Mesendoderm (in vitro differentiated cells): ENCODE results near the gene NAAA. TPM values are rescaled to one million over a fixed set of nuclear protein-coding genes. Genes with fewer than 3 reads are reported as not detected.
A peak's percentile ranks its signal among the peaks of the same experiment; 100 is the strongest.

Experiments
- DNase-seq: peaks from one replicate; pipeline ENCODE4 v3.0.0; 2013
- H2AK5ac ChIP-seq: 2 replicates; pipeline ENCODE4 v1.6.1; 2013; ENCODE audit warnings: low read length, inconsistent platforms
- H2BK120ac ChIP-seq: 2 replicates; pipeline ENCODE4 v1.6.1; 2013; ENCODE audit warnings: low read depth, mild to moderate bottlenecking, low read length, moderate library complexity, mixed read lengths
- H2BK15ac ChIP-seq: replicated peaks from 2 replicates; pipeline ENCODE4 v1.6.1; 2013; ENCODE audit warnings: low read depth, mild to moderate bottlenecking, moderate library complexity
- H2BK5ac ChIP-seq: 2 replicates; pipeline ENCODE4 v1.6.1; 2013; ENCODE audit warnings: low read length, inconsistent platforms
- H3K18ac ChIP-seq: 2 replicates; pipeline ENCODE4 v1.6.1; 2013; ENCODE audit warnings: mild to moderate bottlenecking, low read length, mixed read lengths
- H3K23ac ChIP-seq: one replicate; pipeline ENCODE4 v1.6.1; 2013; ENCODE audit warnings: low read length
- H3K27ac ChIP-seq: 2 replicates; pipeline ENCODE4 v1.5.1; 2013; ENCODE audit warnings: low read depth, mild to moderate bottlenecking, inconsistent platforms, low read length, moderate library complexity
- H3K27me3 ChIP-seq: 2 replicates; pipeline ENCODE4 v1.6.1; 2013; ENCODE audit warnings: low read length, control low read depth, mild to moderate bottlenecking, inconsistent platforms; ENCODE audit not compliant: insufficient read depth, poor library complexity
- H3K36me3 ChIP-seq: 2 replicates; pipeline ENCODE4 v1.6.1; 2013; ENCODE audit warnings: low read length, inconsistent platforms; ENCODE audit not compliant: control insufficient read depth, insufficient read depth
- H3K4ac ChIP-seq: one replicate; pipeline ENCODE4 v1.6.1; 2013; ENCODE audit warnings: low read depth, mild to moderate bottlenecking, low read length, moderate library complexity
- H3K4me1 ChIP-seq: 2 replicates; pipeline ENCODE4 v1.6.1; 2013; ENCODE audit warnings: low read depth, low read length, inconsistent platforms; ENCODE audit not compliant: control insufficient read depth
- H3K4me2 ChIP-seq: 2 replicates; pipeline ENCODE4 v1.6.1; 2013; ENCODE audit warnings: low read length
- H3K4me3 ChIP-seq: 2 replicates; pipeline ENCODE4 v1.5.1; 2013; ENCODE audit warnings: mild to moderate bottlenecking, low read length
- H3K56ac ChIP-seq: one replicate; pipeline ENCODE4 v1.6.1; 2013; ENCODE audit warnings: low read length
- H3K79me1 ChIP-seq: 2 replicates; pipeline ENCODE4 v1.6.1; 2013; ENCODE audit warnings: low read length, inconsistent platforms
- H3K79me2 ChIP-seq: 2 replicates; pipeline ENCODE4 v1.6.1; 2013; ENCODE audit warnings: mild to moderate bottlenecking, low read length; ENCODE audit not compliant: control insufficient read depth, insufficient read depth
- H3K9ac ChIP-seq: 2 replicates; pipeline ENCODE4 v1.6.1; 2013; ENCODE audit warnings: low read length, inconsistent platforms
- H4K5ac ChIP-seq: one replicate; pipeline ENCODE4 v1.6.1; 2013; ENCODE audit warnings: low read length
- H4K8ac ChIP-seq: one replicate; pipeline ENCODE4 v1.6.1; 2013; ENCODE audit warnings: low read depth, mild to moderate bottlenecking, control low read depth, low read length, moderate library complexity
- WGBS: extraction: QIAGEN DNeasy Blood & Tissue Kit; methylation state at CpG from one replicate; pipeline ENCODE4 v1.1.7; 2013; ENCODE audit warnings: low lambda C conversion rate, missing lambda C conversion rate; ENCODE audit not compliant: insufficient coverage; ENCODE audit errors: extremely low coverage; 5-methylcytosine and 5-hydroxymethylcytosine counted together
- polyA plus RNA-seq, 2 experiments: library from polyadenylated mRNA; stranded (reverse); fragments of 200-250 nt; gene quantifications; one replicate each; pipeline ENCODE4 v1.2.3, GENCODE V29; 2013

The NAAA gene
- 5.7 TPM for polyA plus RNA-seq (2013, experiment 1 of 2)
- 5.8 TPM for polyA plus RNA-seq (2013, experiment 2 of 2)

DNA sequence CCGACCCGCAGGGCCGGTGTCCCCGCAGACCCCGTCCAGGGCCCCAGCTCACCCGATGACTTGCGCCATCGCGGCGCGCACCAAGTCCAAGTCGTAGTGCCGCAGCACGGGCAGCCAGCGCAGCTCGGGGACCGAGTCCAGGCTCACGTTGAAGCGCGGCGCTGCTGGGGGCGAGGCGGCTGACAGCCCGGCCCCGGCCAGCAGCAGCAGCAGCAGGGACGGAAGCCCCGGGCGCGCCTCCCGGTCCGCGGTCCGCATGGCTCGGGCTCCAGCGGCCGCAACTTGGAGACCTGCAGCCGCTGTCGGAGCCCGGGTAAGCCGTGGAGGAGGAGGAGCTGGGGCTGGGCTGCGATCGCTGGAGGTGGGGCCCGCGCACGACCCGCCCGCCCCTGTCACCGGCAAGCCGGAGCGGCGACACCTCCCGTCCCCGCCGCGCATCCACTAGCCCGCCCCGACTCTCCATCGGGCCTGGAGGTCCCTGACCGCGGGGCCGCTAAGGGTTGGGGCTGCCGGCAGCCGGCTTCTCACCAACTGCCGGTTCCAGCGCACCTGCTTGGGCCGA lies at the start of gene NAAA:
NAAA (minus strand) TSS at position 322 of the 562 bp plus-strand sequence; CDS start at position 258, 64 bp downstream.
- Histone ChIP-seq H3K27ac (no peak within 1 kb of the TSS), H3K18ac (no peak within 1 kb of the TSS), H3K4me2 (peak within 1 kb of the TSS; percentile 94), H3K56ac (peak within 1 kb of the TSS; percentile 89), H3K4ac (no peak within 1 kb of the TSS), H4K8ac (no peak within 1 kb of the TSS), H4K5ac (no peak within 1 kb of the TSS), H3K4me3 (peak within 1 kb of the TSS; percentile 75), H3K79me1 (no peaks in the 10 kb centered on the region), H3K27me3 (no peaks in the 10 kb centered on the region), H3K79me2 (no peaks in the 10 kb centered on the region), H2BK5ac (no peak within 1 kb of the TSS), H3K9ac (peak within 1 kb of the TSS; percentile 79), H2BK120ac (no peak within 1 kb of the TSS), H3K36me3 (no peaks in the 10 kb centered on the region), H3K4me1 (no peaks in the 10 kb centered on the region), H2BK15ac (no peak within 1 kb of the TSS), H3K23ac (peak within 1 kb of the TSS; percentile 94), H2AK5ac (no peak within 1 kb of the TSS)
- no CpG with 5 or more reads among the region's 66 CpGs for WGBS
- DNase-seq: peak; percentile 95

DNA sequence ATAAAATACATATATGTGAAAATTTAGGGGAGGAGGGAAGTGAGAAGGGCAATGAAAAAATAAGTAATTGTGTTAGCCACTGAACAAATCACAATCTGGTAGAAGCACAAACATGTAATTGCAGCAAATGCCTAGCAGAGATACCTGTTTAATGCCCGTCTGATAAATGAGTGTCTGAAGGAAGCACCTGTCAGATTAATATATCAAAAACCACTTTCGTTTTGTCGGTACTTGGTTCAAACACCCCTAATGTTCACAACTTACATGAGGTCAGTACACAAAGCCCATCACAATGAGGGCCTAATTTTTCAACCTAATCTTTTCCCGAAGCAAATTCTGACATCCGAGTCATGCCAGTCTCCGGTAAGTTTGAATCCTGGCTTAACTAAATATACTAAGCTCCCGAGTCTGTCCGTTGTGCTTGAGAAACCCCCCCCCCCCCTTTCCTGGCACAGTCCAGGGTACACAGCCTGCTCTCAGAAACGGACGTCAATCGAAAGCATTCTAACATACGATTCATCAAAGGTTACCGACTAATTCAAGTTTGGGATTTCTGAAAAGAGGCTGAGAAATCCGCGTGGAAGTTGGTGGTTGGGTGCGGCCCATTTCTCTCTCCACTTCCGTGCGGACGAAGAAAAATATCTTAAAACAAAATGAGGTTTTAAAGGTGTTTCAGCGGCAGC lies 49.2 kb upstream of the NAAA start:
- Histone ChIP-seq H2BK5ac (no peak overlapping the region), H3K79me2 (peaks cover 50% of the 10 kb centered on the region), H3K79me1 (peaks cover 20% of the 10 kb centered on the region), H4K8ac (no peak overlapping the region), H2BK120ac (no peak overlapping the region), H3K4me2 (peak overlapping the region; percentile 60), H3K23ac (no peak overlapping the region), H3K9ac (peak overlapping the region; percentile 90), H3K4ac (no peak overlapping the region), H3K27ac (no peak overlapping the region), H3K27me3 (no peaks in the 10 kb centered on the region), H2BK15ac (no peak overlapping the region), H4K5ac (no peak overlapping the region), H2AK5ac (no peak overlapping the region), H3K56ac (peak overlapping the region; percentile 93), H3K4me1 (peaks cover 2% of the 10 kb centered on the region), H3K18ac (peak overlapping the region; percentile 16), H3K36me3 (no peaks in the 10 kb centered on the region), H3K4me3 (peak overlapping the region; percentile 71)
- no CpG with 5 or more reads among the region's 20 CpGs for WGBS
- no peak for DNase-seq

DNA sequence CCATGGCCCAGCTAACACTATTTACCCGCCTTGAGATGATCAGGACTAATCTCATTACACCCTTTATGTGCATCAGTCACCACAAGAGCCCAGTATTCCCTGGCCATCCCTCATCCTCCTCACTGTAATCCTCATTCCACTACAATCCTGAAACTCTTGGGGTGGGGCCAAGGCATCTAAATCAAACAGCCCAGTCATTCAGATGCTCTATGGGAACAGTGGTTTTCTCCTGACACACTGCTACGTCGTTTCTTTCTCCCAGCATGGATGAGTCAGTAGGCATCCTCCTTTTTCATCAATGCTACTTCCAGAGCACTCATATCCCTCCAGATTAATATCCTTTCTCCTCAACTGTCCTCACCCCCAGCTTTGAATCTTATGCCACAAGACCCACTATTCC lies 44.3 kb upstream of the NAAA start:
- no peak overlapping the region for H3K4me3 ChIP-seq
- peaks cover 56% of the 10 kb centered on the region for H3K79me2 ChIP-seq
- no peak overlapping the region for H3K23ac ChIP-seq
- peaks cover 2% of the 10 kb centered on the region for H3K4me1 ChIP-seq
- no peak overlapping the region for H4K8ac ChIP-seq
- DNase-seq: no peak
- no peak overlapping the region for H2AK5ac ChIP-seq
- H3K56ac ChIP-seq: no peak overlapping the region
- H3K4me2 ChIP-seq: no peak overlapping the region
- H3K4ac ChIP-seq: no peak overlapping the region
- peaks cover 24% of the 10 kb centered on the region for H3K79me1 ChIP-seq
- no peak overlapping the region for H4K5ac ChIP-seq
- H3K27me3 ChIP-seq: no peaks in the 10 kb centered on the region
- no peak overlapping the region for H2BK120ac ChIP-seq
- no peak overlapping the region for H2BK15ac ChIP-seq
- no peak overlapping the region for H3K18ac ChIP-seq
- H3K9ac ChIP-seq: no peak overlapping the region
- no peak overlapping the region for H3K27ac ChIP-seq
- H2BK5ac ChIP-seq: no peak overlapping the region
- no CpG with 5 or more reads among the region's 3 CpGs for WGBS
- H3K36me3 ChIP-seq: no peaks in the 10 kb centered on the region

DNA sequence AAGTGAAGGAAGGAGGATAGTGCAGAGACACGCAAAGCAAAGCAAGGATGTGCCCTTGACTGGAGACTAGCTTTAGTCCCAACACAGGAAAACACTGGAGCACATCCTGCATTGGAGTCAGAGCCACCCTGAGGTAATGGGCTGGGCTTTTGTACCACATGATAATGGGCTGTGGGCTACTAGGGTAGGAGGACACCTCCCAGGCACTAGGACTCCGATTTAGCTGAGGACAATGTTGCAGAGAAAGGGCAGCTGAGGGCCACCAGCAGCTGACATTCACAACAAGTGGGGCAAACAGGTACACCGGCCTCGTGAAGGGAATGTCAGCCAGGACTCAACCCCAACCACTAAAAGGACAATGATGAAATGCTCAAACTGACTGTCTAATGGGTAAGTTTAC lies 39.8 kb upstream of the NAAA start:
- Histone ChIP-seq H2BK120ac (no peak overlapping the region), H3K36me3 (peaks cover 7% of the 10 kb centered on the region), H2AK5ac (no peak overlapping the region), H3K4me1 (no peaks in the 10 kb centered on the region), H3K56ac (no peak overlapping the region), H4K5ac (no peak overlapping the region), H2BK15ac (no peak overlapping the region), H2BK5ac (no peak overlapping the region), H3K27me3 (no peaks in the 10 kb centered on the region), H3K4me3 (no peak overlapping the region), H3K18ac (no peak overlapping the region), H3K9ac (no peak overlapping the region), H3K27ac (no peak overlapping the region), H3K4me2 (no peak overlapping the region), H4K8ac (no peak overlapping the region), H3K23ac (no peak overlapping the region), H3K79me2 (peaks cover 17% of the 10 kb centered on the region), H3K4ac (no peak overlapping the region), H3K79me1 (peaks cover 12% of the 10 kb centered on the region)
- DNase-seq: no peak
- no CpG with 5 or more reads among the region's 4 CpGs for WGBS

DNA sequence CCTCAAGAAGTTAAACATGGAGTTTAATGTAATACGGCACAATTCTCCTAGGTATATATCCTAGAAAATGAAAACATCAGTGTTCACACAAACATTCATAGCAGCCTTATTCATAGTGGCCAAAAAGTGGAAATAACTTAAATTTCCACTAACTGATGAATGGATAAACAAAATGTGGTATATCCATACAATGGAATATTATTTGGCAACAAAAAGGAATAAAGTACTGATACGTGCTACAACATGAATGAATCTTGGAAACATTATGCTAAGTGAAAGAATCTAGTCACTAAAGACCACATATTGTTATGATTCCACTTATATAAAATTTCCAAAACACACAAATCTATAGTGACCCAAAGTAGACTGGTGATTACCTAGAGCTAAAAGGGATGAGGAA lies 35.4 kb upstream of the NAAA start:
- no peak overlapping the region for H2BK15ac ChIP-seq
- no peak overlapping the region for H3K56ac ChIP-seq
- H3K79me2 ChIP-seq: no peaks in the 10 kb centered on the region
- no peak overlapping the region for H3K27ac ChIP-seq
- H3K79me1 ChIP-seq: peaks cover 2% of the 10 kb centered on the region
- no peak overlapping the region for H2AK5ac ChIP-seq
- no peak overlapping the region for H3K18ac ChIP-seq
- peaks cover 10% of the 10 kb centered on the region for H3K36me3 ChIP-seq
- no peak overlapping the region for H2BK5ac ChIP-seq
- H3K23ac ChIP-seq: no peak overlapping the region
- no peak for DNase-seq
- WGBS: no CpG with 5 or more reads among the region's 2 CpGs
- H3K4me1 ChIP-seq: no peaks in the 10 kb centered on the region
- H3K4ac ChIP-seq: no peak overlapping the region
- H3K9ac ChIP-seq: no peak overlapping the region
- no peaks in the 10 kb centered on the region for H3K27me3 ChIP-seq
- H3K4me3 ChIP-seq: no peak overlapping the region
- no peak overlapping the region for H2BK120ac ChIP-seq
- H4K5ac ChIP-seq: no peak overlapping the region
- no peak overlapping the region for H3K4me2 ChIP-seq
- H4K8ac ChIP-seq: no peak overlapping the region

DNA sequence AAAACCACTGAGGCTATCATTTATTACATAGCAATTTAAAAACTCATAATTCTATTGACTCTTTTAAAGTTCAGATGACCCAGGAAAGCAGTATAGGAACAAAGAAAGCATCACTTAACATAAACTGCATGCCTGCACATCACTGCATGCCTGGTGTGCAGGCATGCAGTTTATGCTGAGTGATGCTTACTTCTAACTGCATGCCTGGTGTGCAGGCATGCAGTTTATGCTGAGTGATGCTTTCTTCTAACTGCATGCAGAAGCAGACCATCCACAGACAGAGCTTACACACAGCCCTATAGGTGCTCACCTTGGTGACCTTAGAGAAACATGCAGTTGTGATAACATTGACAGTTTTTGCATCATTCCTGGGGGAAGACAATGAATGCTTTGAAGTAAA lies 33.0 kb upstream of the NAAA start:
- no peak overlapping the region for H2BK5ac ChIP-seq
- no peak overlapping the region for H3K23ac ChIP-seq
- no peak overlapping the region for H3K4me2 ChIP-seq
- H3K56ac ChIP-seq: no peak overlapping the region
- no peak for DNase-seq
- H4K5ac ChIP-seq: no peak overlapping the region
- H3K36me3 ChIP-seq: peaks cover 12% of the 10 kb centered on the region
- no peak overlapping the region for H3K27ac ChIP-seq
- H3K9ac ChIP-seq: no peak overlapping the region
- H3K4ac ChIP-seq: no peak overlapping the region
- H3K4me1 ChIP-seq: no peaks in the 10 kb centered on the region
- H3K18ac ChIP-seq: no peak overlapping the region
- no peak overlapping the region for H3K4me3 ChIP-seq
- H2BK120ac ChIP-seq: no peak overlapping the region
- no peaks in the 10 kb centered on the region for H3K79me2 ChIP-seq
- no peak overlapping the region for H2BK15ac ChIP-seq
- no peak overlapping the region for H4K8ac ChIP-seq
- no peak overlapping the region for H2AK5ac ChIP-seq
- peaks cover 2% of the 10 kb centered on the region for H3K79me1 ChIP-seq
- H3K27me3 ChIP-seq: no peaks in the 10 kb centered on the region
